GM18868 (cell line): ENCODE results near the gene EIPR1.

Experiments used
- ATAC-seq: cut with Tn5 transposase; IDR thresholded peaks from one replicate; pipeline ENCODE4 v1.9.1; 2021; ENCODE audit warnings: mild to moderate bottlenecking, moderate library complexity; ENCODE audit not compliant: unreplicated experiment

EIPR1 gene

GRCh38 chr2:3168230-3168891 lies 209.3 kb downstream of the EIPR1 start:
- ATAC-seq: no peak

GRCh38 chr2:3163401-3163800 lies 214.2 kb downstream of the EIPR1 start:
- ATAC-seq: no peak

- ATAC-seq: peak; percentile 58
These were observed 215.1 kb downstream of the EIPR1 start for GRCh38 chr2:3162442-3163077.

- no peak for ATAC-seq
These were observed 216.8 kb downstream of the EIPR1 start for GRCh38 chr2:3160751-3161330.

- ATAC-seq: no peak
These were observed 217.7 kb downstream of the EIPR1 start for GRCh38 chr2:3159782-3160545.

- ATAC-seq: no peak
These were observed 222.9 kb downstream of the EIPR1 start for GRCh38 chr2:3154700-3155099.

GRCh38 chr2:3154146-3154545 lies 223.5 kb downstream of the EIPR1 start:
- no peak for ATAC-seq

GRCh38 chr2:3151153-3151918 lies 226.3 kb downstream of the EIPR1 start:
- ATAC-seq: peak; percentile 62

GRCh38 chr2:3149441-3150217 lies 228.0 kb downstream of the EIPR1 start:
- no peak for ATAC-seq

- ATAC-seq: no peak
These were observed 228.9 kb downstream of the EIPR1 start for GRCh38 chr2:3148716-3149115.

- no peak for ATAC-seq
These were observed 229.7 kb downstream of the EIPR1 start for GRCh38 chr2:3147651-3148530.

- ATAC-seq: no peak
These were observed 230.6 kb downstream of the EIPR1 start for GRCh38 chr2:3146772-3147650.

- ATAC-seq: no peak
These were observed 231.4 kb downstream of the EIPR1 start for GRCh38 chr2:3146175-3146574.

GRCh38 chr2:3145471-3146021 lies 232.1 kb downstream of the EIPR1 start:
- ATAC-seq: no peak

- ATAC-seq: no peak
These were observed 232.8 kb downstream of the EIPR1 start for GRCh38 chr2:3144856-3145255.

- no peak for ATAC-seq
These were observed 234.0 kb downstream of the EIPR1 start for GRCh38 chr2:3143602-3144001.

- ATAC-seq: no peak
These were observed 234.6 kb downstream of the EIPR1 start for GRCh38 chr2:3142961-3143571.
